ENCODE results near the gene RGS10. TPM values are rescaled to one million over a fixed set of nuclear protein-coding genes. Genes with fewer than 3 reads are reported as not detected.

RGS10 gene
- total RNA-seq, 1 donor from 2014 or later, result 125 TPM

DNA sequence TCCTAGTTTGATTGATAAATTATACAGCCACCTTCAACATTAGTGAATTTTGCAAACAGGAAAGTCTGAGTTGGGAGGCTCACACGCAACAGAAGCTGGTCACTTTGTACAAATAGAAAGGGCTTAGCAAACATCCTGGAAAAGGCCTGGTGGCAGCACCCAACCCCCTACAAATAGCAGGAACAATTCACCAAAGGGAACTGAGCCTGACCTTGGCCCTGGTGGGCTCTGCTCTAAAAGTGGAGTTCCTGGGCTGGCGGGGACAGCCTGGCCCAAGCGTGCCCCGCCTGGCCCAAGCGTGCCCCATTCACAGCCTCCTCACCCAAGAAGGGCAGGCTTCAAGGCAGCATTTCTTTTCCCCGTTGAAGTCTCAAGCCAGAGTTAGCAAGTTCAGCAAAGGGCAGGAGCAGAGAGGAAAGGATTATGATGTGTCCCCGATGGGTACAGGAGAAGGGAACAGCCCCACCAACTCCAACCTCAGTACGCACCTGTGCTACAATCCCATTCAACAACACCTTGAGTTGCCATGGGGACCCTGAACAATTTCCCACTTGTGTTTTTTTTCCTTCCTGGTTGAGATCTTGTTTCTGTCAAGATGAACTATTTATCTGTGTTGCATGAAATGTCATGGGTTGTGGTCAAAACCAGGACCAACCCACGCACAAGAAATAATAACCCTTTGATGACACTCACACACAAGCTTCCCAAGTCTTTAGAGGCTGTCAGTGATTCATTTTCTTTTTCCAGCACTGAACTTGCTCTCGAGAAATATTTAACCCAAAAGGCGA, 43.4 kb downstream of the RGS10 start:
- intact Hi-C loops (cut with micrococcal nuclease), result no loop called here

DNA sequence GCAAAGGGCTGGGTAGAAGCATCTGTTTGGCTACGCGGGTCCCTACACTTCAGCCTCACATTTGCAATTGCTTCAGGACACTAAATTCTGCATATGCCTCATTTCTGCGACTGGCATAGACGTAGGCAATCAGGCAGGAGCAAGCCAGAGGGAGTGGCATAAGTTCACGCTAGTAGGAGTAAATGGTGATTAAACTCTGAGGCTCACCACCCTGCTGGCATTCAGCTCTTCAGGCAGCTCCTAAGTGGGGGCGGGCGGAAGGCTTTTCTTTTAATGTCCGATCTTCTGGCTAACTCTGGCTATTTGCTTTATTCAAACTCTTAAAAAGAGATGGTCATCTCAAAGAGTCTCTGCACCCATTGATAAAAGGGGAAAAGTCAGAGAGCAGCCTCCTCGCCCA, 45.3 kb downstream of the RGS10 start:
- intact Hi-C loops (cut with micrococcal nuclease), result no loop called here

DNA sequence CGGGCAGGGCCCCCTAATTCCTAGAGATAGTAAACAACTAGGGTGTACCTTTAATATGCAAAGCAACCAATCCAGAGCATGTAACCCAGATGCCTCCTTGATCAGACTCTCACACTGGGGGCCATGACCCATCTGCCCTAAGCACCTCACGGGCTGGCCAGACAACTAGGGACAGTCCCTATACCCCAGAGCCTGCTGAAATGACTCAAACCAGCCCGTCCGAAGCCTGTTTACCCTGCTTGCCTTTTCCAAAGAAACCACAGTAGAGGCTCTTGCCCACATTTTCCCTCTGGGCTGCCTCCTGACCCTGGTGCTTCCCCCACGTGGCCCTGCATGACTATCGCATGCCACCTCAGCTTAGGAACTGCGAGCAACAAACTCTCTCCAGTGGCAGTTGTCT, 46.2 kb downstream of the RGS10 start:
- intact Hi-C loops (cut with micrococcal nuclease), result no loop called here

DNA sequence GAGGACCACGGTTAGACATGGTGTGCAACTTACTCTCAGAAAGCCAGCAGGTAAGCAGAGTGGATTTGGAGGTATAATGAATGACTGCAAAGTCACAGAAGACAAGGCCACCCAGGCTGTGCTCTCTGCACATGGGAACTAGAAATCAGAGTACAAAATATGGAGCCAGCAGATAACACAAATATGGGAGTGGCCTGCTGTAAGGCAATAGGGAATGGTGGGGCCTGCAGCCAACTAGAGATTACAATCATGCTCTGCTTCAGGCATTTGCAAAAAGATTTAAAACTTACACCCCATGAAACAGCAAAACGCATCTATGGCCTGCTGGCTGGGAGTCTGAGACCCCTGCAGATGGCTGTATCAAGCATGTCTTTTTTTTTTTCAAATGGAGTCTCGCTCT, 47.0 kb downstream of the RGS10 start:
- intact Hi-C loops (cut with micrococcal nuclease), result no loop called here

DNA sequence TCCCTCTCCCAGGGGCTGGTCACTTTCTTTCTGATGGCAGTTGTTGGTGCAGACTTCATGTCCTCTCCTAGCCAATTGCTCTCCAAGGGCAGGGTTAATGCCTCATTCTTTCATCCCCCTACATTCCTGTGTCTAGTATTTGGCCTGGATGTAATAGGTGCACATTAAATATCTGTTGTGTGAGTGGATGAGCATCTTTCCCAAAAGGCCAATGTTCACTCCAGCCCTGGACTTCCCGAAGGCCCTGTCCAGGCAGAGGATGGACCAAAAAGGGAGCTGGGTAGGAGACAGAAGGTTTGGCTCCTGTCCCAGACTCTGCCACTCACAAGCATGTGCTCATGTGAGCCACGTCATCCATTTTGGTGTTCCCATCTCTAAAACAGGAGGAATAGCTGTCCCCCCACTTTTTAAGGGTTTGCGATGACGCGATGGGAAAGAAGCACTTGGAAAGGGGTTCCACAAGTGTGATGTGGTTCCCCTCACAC, 47.5 kb downstream of the RGS10 start:
- intact Hi-C loops (cut with micrococcal nuclease), result no loop called here

GRCh38 chr10:119494236-119495020, 48.1 kb downstream of the RGS10 start:
- intact Hi-C loops (cut with micrococcal nuclease), result loop anchor here (1.0 kb wide), 1 partner anchor 8 kb away; no protein-coding TSS in a partner anchor

DNA sequence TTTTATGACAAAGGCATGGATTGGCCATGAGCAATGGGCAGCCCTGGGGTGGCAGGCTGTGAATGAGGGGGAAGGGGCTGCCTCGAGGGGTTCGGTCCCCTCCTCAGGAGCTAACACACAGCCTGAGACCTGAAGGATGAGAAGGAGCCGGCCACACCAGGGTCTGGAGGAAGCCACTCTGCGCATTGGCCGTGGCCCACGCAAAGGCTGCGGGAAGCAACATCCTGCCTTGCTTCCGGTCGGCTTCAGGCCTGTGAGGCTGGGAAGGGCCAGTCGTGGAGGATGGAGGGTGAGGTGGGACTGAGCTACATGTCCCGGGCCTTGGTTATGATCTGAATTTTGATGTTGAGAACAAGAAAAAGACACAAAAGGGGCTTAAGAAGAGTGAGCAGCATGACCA, 49.4 kb downstream of the RGS10 start:
- intact Hi-C loops (cut with micrococcal nuclease), result no loop called here

GRCh38 chr10:119491966-119492757, 50.4 kb downstream of the RGS10 start:
- intact Hi-C loops (cut with micrococcal nuclease), result no loop called here

GRCh38 chr10:119489991-119490326, 52.6 kb downstream of the RGS10 start:
- intact Hi-C loops (cut with micrococcal nuclease), result loop anchor here (1.0 to 5.0 kb wide), 7 partner anchors 26 to 458 kb away; partner anchors contain the start of genes GRK5 and PRDX3

- intact Hi-C loops (cut with micrococcal nuclease), result loop anchor here (1.0 to 5.0 kb wide), 7 partner anchors 28 to 456 kb away; partner anchors contain the start of genes GRK5 and PRDX3
These were observed 53.8 kb downstream of the RGS10 start for GRCh38 chr10:119488675-119489074.

DNA sequence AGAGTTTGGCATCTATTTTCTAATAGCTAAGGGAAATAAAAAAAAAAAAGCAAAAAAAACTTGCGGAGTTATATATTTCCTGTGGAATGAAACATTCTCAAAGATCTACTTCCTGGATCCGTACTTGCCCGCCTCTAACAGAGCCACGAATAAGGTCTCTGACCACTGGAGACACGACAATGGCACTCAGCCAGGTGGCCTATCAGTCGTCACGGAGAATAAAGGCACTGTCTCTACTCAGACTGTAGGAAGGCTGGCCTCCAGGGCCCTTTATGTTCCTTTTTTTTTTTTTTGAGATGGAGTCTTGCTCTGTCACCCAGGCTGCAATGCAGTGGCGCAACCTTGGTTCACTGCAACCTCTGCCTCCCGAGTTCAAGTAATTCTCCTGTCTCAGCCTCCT, 58.7 kb downstream of the RGS10 start:
- intact Hi-C loops (cut with micrococcal nuclease), result no loop called here

GRCh38 chr10:119483001-119483400, 59.5 kb downstream of the RGS10 start:
- intact Hi-C loops (cut with micrococcal nuclease), result no loop called here

DNA sequence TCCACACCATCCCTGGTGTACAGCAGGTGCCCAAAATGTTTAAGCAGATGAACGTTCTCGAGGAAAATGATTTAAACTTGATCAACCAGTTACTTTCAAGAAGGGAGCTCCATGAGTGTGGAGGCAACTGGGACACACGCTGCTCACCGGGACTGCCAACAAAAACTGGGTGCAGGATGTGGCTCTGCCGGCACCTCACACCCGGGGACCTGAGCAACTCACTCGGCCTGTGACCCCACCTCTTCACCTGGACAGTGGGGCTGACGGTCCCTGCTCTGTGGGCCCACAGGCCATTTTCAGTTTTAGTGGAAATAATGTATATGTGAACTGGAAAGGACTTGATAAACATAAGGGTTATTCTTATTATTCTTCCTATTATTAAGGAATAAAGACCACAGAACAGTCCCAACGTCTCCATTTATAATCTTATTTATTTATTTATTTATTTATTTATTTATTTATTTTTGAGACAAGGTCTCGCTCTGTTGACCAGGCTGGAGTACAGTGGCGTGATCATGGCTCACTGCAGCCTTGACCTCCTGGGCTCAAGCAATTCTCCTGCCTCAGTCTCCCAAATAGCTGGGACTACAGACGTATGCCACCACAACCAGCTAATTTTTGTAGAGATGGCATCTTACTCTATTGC, 60.6 kb downstream of the RGS10 start:
- intact Hi-C loops (cut with micrococcal nuclease), result no loop called here

- intact Hi-C loops (cut with micrococcal nuclease), result no loop called here
These were observed 61.9 kb downstream of the RGS10 start for GRCh38 chr10:119480667-119481066.

GRCh38 chr10:119479532-119479931, 63.0 kb downstream of the RGS10 start:
- intact Hi-C loops (cut with micrococcal nuclease), result no loop called here

DNA sequence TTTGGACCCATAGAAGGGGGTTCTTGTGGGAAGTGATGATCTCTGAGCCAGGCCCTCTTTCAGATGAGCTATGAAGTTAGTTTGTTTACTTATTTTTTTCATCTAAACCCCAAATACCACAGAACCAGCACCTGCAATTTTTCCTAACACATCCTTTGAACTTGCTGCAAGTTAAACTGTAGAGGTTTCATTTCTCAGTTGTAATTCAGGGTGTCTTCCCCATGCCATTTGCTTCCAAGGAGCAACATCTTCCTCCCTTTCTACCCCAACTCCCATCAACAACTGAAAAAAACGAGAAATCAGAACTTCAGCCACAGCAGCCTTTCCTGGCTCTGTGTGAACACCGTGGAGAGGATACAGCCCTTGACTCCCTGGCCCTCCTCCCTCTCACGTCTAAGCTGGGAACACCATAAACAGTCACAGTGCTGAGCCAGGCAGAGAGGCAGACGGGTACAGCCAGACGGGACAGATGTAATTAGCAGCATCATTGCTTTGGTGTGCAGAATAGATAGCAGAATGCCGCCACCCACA, 63.6 kb downstream of the RGS10 start:
- intact Hi-C loops (cut with micrococcal nuclease), result loop anchor here (1.0 kb wide), 3 partner anchors 23 to 62 kb away; no protein-coding TSS in a partner anchor

DNA sequence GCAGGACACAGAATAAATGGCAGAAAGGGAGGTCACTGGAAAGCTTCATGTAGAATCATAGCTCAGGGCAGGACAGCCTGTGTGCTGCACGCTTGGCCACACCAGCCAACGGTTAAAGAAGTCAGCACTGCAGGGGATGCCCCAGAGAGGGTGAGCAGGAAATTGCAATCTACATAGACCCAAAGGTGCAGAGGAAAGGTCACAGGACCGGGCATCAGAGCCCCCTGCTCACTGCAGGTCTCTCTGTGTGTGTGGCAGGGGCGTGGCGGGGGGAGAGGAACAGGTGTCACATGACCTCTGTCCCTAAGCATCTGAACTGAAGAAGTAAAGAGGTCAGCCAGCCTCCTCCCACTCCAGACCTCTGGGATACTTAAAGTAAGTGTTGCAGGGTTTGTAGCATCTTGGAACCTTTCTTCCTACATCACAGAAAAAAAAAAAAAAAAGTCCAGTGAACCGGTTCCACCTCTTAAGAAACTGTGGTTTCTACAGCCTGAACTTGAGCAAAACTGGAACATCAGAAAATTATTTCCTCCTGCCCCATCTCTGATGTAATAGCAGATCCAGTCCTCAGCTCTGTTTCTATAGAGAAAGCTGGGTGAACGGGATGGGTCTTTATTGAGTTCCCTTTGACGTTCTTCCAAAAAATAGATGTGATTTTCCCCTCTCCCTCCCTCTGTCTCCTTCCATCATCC, 64.3 kb downstream of the RGS10 start:
- intact Hi-C loops (cut with micrococcal nuclease), result loop anchor here (1.0 kb wide), 3 partner anchors 24 to 63 kb away; no protein-coding TSS in a partner anchor

- intact Hi-C loops (cut with micrococcal nuclease), result no loop called here
These were observed 65.1 kb downstream of the RGS10 start for GRCh38 chr10:119477444-119477843.

DNA sequence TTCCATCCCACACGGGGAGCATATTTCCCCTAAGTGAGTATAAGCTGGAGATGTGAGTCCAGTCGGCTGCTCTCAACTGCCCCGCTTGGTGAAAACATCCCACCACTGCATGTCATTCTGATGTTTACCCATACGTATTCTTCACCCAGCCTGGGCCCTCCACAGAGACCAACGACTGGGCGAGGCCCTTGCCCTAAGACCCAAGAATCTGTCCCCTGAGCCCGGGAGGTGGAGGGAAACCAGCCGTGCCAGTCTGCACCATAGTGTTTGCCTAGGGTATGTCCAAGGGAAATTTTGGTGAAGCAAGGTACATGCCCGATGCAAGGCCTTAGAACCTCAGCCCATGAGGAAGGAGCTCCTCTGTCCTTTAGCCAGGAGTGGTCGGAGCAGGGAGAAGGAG, 67.9 kb downstream of the RGS10 start:
- intact Hi-C loops (cut with micrococcal nuclease), result no loop called here

DNA sequence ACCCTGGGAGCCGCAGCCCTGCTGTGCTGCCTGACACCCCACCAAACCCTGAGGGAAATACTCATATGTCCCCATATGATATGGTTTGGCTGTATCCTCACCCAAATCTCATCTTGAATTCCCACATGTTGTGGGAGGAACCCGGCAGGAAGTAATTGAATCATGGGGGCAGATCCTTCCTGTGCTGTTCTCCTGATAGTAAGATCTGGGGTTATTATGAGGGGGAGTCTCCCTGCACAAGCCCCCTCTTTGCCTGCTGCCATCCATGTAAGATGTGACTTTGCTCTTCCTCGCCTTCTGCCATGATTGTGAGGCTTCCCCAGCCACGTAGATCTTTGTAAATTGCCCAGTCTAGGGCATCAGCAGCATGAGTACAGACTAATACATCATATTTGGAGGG, 68.7 kb downstream of the RGS10 start:
- intact Hi-C loops (cut with micrococcal nuclease), result no loop called here

Data from T-helper 1 cell treated with Interleukin-12 subunit alpha and Interleukin-12 subunit beta and Interleukin-4 antibody, amounts not matched to agents 30 ng/mL and 1 ng/mL, for 36 hours (primary cell).